SK-N-MC (cell line): Measurements from ENCODE around the gene NCOA5.

Source experiments
- EZH2 ChIP-seq: fragments of 200-600 bp; sonication (generic); IDR thresholded peaks from one replicate; pipeline ENCODE4 v1.6.1; 2017; ENCODE audit warnings: antibody characterized with exemption
- POLR2AphosphoS5 ChIP-seq: IDR thresholded peaks from 2 replicates; pipeline ENCODE4 v1.6.1; 2012; ENCODE audit warnings: mild to moderate bottlenecking, low read depth, low read length, borderline replicate concordance

- TF ChIP-seq EZH2 (no peak), POLR2AphosphoS5 (no peak)
These were observed 670 bp downstream of the NCOA5 start for GRCh38 chr20:46089167-46089416.
